Stimulated activated CD4-positive, alpha-beta T cell treated with anti-CD3 and anti-CD28 coated beads, Interleukin-12 subunit alpha, Interleukin-12 subunit beta, amount 100 ng/mL, for 48 hours (primary cell): Measurements from ENCODE around the gene GUCY2D.
A peak's percentile ranks its signal among the peaks of the same experiment; 100 is the strongest.
"Not testable (repeated sequence)": the region's sequence is repeated elsewhere in the genome, so short reads cannot be mapped to it uniquely, and the experiment has no call there.

Experiments used
- DNase-seq, 3 donors: peaks; one replicate each; pipeline ENCODE4 v3.0.0-alpha.2; 2020; ENCODE audit warnings: low read depth in 2 of 3, low spot score in 1 of 3

The GUCY2D gene

GRCh38 chr17:8001976-8002720, at the start of gene GUCY2D:
TSS of gene GUCY2D (plus strand) at chr17:8002615. CDS start at chr17:8003048, 433 bp downstream.
- DNase-seq: no peak

- not testable (repeated sequence) for DNase-seq
Observed at GRCh38 chr17:7953266-7953665, 49.1 kb upstream of the GUCY2D start.

- no peak for DNase-seq
Observed at GRCh38 chr17:7955414-7956227, 46.8 kb upstream of the GUCY2D start.

GRCh38 chr17:7956228-7956965, 46.0 kb upstream of the GUCY2D start:
- no peak for DNase-seq

GRCh38 chr17:7959503-7960253, 42.7 kb upstream of the GUCY2D start:
- no peak for DNase-seq

GRCh38 chr17:7961421-7961820, 41.0 kb upstream of the GUCY2D start:
- no peak for DNase-seq

- DNase-seq: no peak
Observed at GRCh38 chr17:7967751-7968150, 34.7 kb upstream of the GUCY2D start.

- DNase-seq: no peak
Observed at GRCh38 chr17:7969433-7969832, 33.0 kb upstream of the GUCY2D start.

GRCh38 chr17:7971651-7972050, 30.8 kb upstream of the GUCY2D start:
- no peak for DNase-seq

- no peak for DNase-seq
Observed at GRCh38 chr17:7972131-7972785, 30.2 kb upstream of the GUCY2D start.

- DNase-seq: no peak
Observed at GRCh38 chr17:7974638-7975131, 27.7 kb upstream of the GUCY2D start.

- no peak for DNase-seq
Observed at GRCh38 chr17:7977039-7977438, 25.4 kb upstream of the GUCY2D start.

GRCh38 chr17:7977805-7978204, 24.6 kb upstream of the GUCY2D start:
- DNase-seq: no peak

GRCh38 chr17:7982173-7982572, 20.2 kb upstream of the GUCY2D start:
- no peak for DNase-seq

- no peak for DNase-seq
Observed at GRCh38 chr17:7982666-7983065, 19.7 kb upstream of the GUCY2D start.

GRCh38 chr17:7984904-7985303, 17.5 kb upstream of the GUCY2D start:
- no peak for DNase-seq

- DNase-seq: no peak
Observed at GRCh38 chr17:7987112-7987893, 15.1 kb upstream of the GUCY2D start.

GRCh38 chr17:7988750-7989178, 13.7 kb upstream of the GUCY2D start:
- DNase-seq: peak in 2 of 3 donors; percentile 13 to 89
